Activated CD8-positive, alpha-beta T cell treated with anti-CD3 and anti-CD28 coated beads for 36 hours (primary cell): Measurements from ENCODE around the gene LSM11. TPM values are rescaled to one million over a fixed set of nuclear protein-coding genes. Genes with fewer than 3 reads are reported as not detected.

ENCODE experiments used
- ATAC-seq: fragments of 200-7000 bp; cut with Tn5 transposase; one replicate; pipeline ENCODE4 v1.10.0; 2021; ENCODE audit warnings: mild to moderate bottlenecking, moderate library complexity
- CTCF ChIA-PET: fragments of 350-600 bp; sonication (Branson Sonifier 250); formaldehyde crosslinking; loops from one replicate; lab custom pipeline; 2021; ENCODE audit warnings: antibody characterized with exemption; lab: Charles Lee
- POLR2A ChIA-PET: fragments of 350-600 bp; sonication (Branson Sonifier 250); formaldehyde crosslinking; loops from one replicate; lab custom pipeline; 2021; ENCODE audit warnings: antibody characterized with exemption; lab: Charles Lee
- DNase-seq: peaks from one replicate; pipeline ENCODE4 v3.0.0-alpha.2; 2020
- H3K27ac Mint-ChIP-seq: one replicate; pipeline ENCODE4 v1.8.0; 2021; ENCODE audit warnings: mild to moderate bottlenecking, mixed read lengths
- H3K27me3 Mint-ChIP-seq: one replicate; pipeline ENCODE4 v1.8.0; 2021; ENCODE audit warnings: mixed read lengths
- H3K36me3 Mint-ChIP-seq: one replicate; pipeline ENCODE4 v1.8.0; 2021; ENCODE audit warnings: low read depth, mixed read lengths
- H3K4me1 Mint-ChIP-seq: one replicate; pipeline ENCODE4 v1.8.0; 2021; ENCODE audit warnings: low read depth, mixed read lengths
- H3K4me3 Mint-ChIP-seq: one replicate; pipeline ENCODE4 v1.8.0; 2021; ENCODE audit warnings: mild to moderate bottlenecking, moderate library complexity, mixed read lengths
- H3K9me3 Mint-ChIP-seq: one replicate; pipeline ENCODE4 v1.8.0; 2021; ENCODE audit warnings: mixed read lengths
- intact Hi-C: fragments of 100-400 bp; cut with micrococcal nuclease; formaldehyde crosslinking; loops from one replicate; pipeline ENCODE4 v1.10.0; 2022
- total RNA-seq, 2 experiments: library from RNA; stranded (reverse); gene quantifications; one replicate each; pipeline ENCODE4 v1.2.3, GENCODE V29; 2021
- TF ChIP-seq, protein P1 (sequence below): fragments of 200-600 bp; IDR thresholded peaks from one replicate; pipeline ENCODE4 v1.8.0; 2022; ENCODE audit warnings: antibody characterized with exemption, mild to moderate bottlenecking

The LSM11 gene
- total RNA-seq, 2 experiments from 2014 or later: 7.0 to 7.3 TPM

DNA sequence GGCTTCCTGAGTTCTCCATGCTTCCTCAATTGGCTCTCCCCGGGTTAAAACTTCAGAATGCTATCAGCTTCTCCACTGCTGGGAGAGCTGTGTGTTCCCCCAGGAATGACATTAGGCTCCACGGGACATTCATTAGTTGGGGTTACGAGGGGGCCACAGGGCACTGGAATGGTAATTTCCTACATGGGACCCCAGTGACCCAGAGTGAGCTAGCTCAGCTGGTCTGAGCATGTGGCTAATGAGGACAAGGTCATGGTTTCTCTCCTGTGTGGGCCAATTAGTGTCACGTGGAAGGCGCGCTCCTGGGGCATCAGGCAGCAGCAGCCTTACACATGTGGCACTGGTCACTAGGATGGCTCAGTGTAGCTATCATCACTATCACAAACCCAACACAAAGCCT lies 21.0 kb downstream of the LSM11 start:
- intact Hi-C loops: loop anchor here (5.0 kb wide), 2 partner anchors 183 to 233 kb away; no protein-coding TSS in a partner anchor
- ChIA-PET CTCF (interaction anchor here (1.3 to 7.4 kb wide), 3 partner anchors 19 to 185 kb away, joined by 3 to 53 read pairs (median 51); partner anchors contain the start of gene LSM11), POLR2A (no interaction called here)
- Mint-ChIP-seq H3K9me3 (no peaks in the 10 kb centered on the region), H3K36me3 (no peaks in the 10 kb centered on the region), H3K4me3 (no peak overlapping the region), H3K27me3 (no peaks in the 10 kb centered on the region), H3K27ac (no peak overlapping the region), H3K4me1 (no peaks in the 10 kb centered on the region)
- ATAC-seq (no peak), DNase-seq (no peak)
- TF ChIP-seq, protein P1, sequence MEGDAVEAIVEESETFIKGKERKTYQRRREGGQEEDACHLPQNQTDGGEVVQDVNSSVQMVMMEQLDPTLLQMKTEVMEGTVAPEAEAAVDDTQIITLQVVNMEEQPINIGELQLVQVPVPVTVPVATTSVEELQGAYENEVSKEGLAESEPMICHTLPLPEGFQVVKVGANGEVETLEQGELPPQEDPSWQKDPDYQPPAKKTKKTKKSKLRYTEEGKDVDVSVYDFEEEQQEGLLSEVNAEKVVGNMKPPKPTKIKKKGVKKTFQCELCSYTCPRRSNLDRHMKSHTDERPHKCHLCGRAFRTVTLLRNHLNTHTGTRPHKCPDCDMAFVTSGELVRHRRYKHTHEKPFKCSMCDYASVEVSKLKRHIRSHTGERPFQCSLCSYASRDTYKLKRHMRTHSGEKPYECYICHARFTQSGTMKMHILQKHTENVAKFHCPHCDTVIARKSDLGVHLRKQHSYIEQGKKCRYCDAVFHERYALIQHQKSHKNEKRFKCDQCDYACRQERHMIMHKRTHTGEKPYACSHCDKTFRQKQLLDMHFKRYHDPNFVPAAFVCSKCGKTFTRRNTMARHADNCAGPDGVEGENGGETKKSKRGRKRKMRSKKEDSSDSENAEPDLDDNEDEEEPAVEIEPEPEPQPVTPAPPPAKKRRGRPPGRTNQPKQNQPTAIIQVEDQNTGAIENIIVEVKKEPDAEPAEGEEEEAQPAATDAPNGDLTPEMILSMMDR: no peak

DNA sequence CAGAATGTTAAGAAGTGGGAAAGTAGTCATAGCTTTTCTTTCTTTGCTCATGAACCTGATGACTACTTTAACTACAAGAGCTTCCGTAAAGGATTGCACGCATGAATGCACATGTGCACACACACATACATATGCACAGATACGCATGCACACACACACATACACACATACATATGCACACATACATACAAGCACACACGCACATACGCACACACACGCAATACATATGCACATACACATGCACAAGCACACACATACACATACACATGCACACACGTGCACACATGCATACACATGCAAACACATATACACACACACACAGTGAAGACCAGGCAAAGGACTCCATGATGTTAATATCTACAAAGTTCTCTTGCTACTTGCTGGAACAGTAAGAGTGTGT lies 22.9 kb downstream of the LSM11 start:
- TF ChIP-seq, protein P1: no peak
- CTCF ChIA-PET: interaction anchor here (1.9 kb wide), 1 partner anchor 182 kb away, joined by 5 read pairs; no protein-coding TSS in a partner anchor
- no peak overlapping the region for H3K4me3 Mint-ChIP-seq
- POLR2A ChIA-PET: no interaction called here
- intact Hi-C loops: no loop called here
- no peaks in the 10 kb centered on the region for H3K36me3 Mint-ChIP-seq
- ATAC-seq: no peak
- H3K4me1 Mint-ChIP-seq: no peaks in the 10 kb centered on the region
- no peak overlapping the region for H3K27ac Mint-ChIP-seq
- H3K27me3 Mint-ChIP-seq: no peaks in the 10 kb centered on the region
- no peak for DNase-seq
- no peaks in the 10 kb centered on the region for H3K9me3 Mint-ChIP-seq

DNA sequence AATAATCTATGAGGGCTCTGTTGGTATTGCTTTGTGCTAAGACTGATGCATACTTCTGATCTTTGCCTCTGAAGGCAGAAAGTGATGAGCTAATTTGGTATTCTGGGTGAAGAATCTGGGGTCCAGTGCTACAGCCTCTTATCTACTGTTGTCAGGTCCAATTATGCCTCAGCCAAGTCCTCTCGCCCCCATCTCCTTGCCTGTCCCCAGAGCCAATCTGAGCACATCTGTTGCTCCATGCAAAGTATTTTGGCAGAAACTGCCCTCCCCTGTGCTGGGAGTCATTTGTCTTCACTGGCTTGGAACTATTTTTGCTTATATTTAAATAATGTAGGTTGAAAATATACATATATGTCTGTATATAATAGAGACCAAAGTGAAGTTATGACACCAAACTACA lies 23.4 kb downstream of the LSM11 start:
- ChIA-PET POLR2A (interaction anchor here (0.7 kb wide), 1 partner anchor 31 kb away, joined by 3 read pairs; no protein-coding TSS in a partner anchor), CTCF (interaction anchor here (1.9 kb wide), 1 partner anchor 182 kb away, joined by 5 read pairs; no protein-coding TSS in a partner anchor)
- Mint-ChIP-seq H3K36me3 (no peaks in the 10 kb centered on the region), H3K27ac (no peak overlapping the region), H3K27me3 (no peaks in the 10 kb centered on the region), H3K9me3 (no peaks in the 10 kb centered on the region), H3K4me3 (no peak overlapping the region), H3K4me1 (no peaks in the 10 kb centered on the region)
- ATAC-seq (no peak), DNase-seq (no peak)
- TF ChIP-seq, protein P1: no peak
- intact Hi-C loops: no loop called here

DNA sequence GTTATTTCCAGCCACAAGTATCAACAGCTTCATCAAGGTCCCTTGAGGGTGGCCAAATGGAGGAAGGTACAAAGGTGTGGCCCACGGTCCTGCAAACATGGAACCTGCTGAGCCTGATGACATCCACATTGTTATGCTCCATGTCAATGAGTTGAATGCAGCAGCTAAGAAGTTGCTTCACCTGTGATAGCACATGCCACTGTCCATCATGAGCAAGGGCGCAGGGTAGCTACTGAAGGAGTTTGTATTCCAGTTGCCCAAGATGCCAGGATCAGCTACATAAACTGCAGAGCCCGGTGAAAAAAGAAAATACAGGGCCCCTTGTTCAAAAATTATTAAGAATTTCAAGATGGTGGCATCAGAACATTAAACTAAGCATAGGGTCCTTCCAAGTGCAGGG lies 24.2 kb downstream of the LSM11 start:
- TF ChIP-seq, protein P1: no peak
- Mint-ChIP-seq H3K4me3 (no peak overlapping the region), H3K9me3 (no peaks in the 10 kb centered on the region), H3K27ac (no peak overlapping the region), H3K4me1 (peaks cover 2% of the 10 kb centered on the region), H3K27me3 (no peaks in the 10 kb centered on the region), H3K36me3 (no peaks in the 10 kb centered on the region)
- intact Hi-C loops: no loop called here
- ChIA-PET POLR2A (interaction anchor here (0.7 kb wide), 1 partner anchor 32 kb away, joined by 3 read pairs; no protein-coding TSS in a partner anchor), CTCF (interaction anchor here (1.6 to 1.9 kb wide), 2 partner anchors 49 to 181 kb away, joined by 5 read pairs; no protein-coding TSS in a partner anchor)
- DNase-seq: no peak
- no peak for ATAC-seq

DNA sequence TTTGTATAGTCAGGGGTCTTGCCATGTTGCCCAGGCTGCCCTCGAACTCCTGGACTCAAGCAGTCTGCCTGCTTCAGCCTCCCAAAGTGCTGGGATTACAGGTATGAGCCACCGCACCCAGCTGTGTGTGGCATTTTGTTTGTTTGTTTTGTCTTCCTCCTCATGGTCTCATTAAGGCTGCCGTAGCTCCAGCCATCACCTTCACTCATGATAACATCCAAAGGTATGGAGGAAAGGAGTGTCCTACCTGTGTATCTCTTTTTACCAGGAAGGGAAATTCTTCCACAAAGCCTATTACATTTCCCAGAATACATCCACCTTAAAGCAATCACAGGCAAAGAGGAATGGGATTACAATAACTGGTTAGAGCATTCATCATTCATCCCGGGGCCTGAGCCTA lies 27.2 kb downstream of the LSM11 start:
- no peaks in the 10 kb centered on the region for H3K36me3 Mint-ChIP-seq
- TF ChIP-seq, protein P1: no peak
- no peaks in the 10 kb centered on the region for H3K9me3 Mint-ChIP-seq
- ATAC-seq (no peak), DNase-seq (no peak)
- H3K27me3 Mint-ChIP-seq: no peaks in the 10 kb centered on the region
- ChIA-PET POLR2A (no interaction called here), CTCF (interaction anchor here (3.8 kb wide), 1 partner anchor 9 kb away, joined by 20 read pairs; no protein-coding TSS in a partner anchor)
- H3K4me1 Mint-ChIP-seq: peaks cover 2% of the 10 kb centered on the region
- H3K4me3 Mint-ChIP-seq: no peak overlapping the region
- intact Hi-C loops: no loop called here
- H3K27ac Mint-ChIP-seq: no peak overlapping the region
